Measurements from ENCODE around the gene FTCDNL1.

Gene FTCDNL1

DNA sequence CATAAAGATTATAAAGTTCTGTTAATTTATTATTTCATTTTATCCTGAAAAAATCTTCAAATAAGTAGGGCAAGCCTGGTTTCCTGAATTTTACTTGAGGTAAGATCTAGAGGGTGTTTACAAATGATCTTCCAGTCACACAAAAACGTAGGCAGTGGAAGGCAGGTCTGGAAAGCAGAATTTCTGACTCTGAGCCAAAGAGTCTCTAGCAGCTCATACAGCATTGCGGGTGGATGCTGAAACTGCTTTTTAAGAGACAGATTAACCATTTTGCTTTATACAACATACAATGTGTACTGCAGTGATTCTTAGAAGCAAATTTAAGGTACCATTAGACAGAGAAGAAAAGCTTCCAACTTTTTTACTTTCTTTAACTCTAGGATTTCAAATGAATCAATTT is 117.0 kb downstream of the FTCDNL1 start:
- H3K4me3 ChIP-seq (ENCODE audit: low read depth, low read length): no peak overlapping the region
- TF ChIP-seq, protein P1, sequence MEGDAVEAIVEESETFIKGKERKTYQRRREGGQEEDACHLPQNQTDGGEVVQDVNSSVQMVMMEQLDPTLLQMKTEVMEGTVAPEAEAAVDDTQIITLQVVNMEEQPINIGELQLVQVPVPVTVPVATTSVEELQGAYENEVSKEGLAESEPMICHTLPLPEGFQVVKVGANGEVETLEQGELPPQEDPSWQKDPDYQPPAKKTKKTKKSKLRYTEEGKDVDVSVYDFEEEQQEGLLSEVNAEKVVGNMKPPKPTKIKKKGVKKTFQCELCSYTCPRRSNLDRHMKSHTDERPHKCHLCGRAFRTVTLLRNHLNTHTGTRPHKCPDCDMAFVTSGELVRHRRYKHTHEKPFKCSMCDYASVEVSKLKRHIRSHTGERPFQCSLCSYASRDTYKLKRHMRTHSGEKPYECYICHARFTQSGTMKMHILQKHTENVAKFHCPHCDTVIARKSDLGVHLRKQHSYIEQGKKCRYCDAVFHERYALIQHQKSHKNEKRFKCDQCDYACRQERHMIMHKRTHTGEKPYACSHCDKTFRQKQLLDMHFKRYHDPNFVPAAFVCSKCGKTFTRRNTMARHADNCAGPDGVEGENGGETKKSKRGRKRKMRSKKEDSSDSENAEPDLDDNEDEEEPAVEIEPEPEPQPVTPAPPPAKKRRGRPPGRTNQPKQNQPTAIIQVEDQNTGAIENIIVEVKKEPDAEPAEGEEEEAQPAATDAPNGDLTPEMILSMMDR (IDR thresholded peaks at IDR 0.05; ENCODE audit: low read depth, low read length): no peak

DNA sequence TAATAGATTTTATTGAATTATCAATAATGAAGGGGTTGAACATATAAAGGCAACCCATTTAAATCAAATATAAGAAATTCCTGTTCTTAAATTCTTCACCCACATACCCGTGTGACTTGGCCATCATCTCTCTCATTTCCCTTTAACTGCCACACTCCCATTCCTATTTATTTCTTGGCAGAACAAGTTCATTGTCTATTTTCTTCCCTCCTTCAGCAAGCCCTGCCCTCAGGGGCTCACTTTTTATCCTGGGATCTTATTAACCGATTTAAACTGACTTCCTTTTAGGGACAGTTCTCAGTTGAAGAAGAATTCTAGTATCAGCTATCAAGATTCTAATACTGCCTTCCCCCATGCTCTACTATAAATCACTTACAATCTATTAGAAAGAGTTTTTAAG is 123.2 kb downstream of the FTCDNL1 start:
- H3K4me3 ChIP-seq (ENCODE audit: low read depth, low read length): no peak overlapping the region
- TF ChIP-seq, protein P1 (IDR thresholded peaks at IDR 0.05; ENCODE audit: low read depth, low read length): no peak

DNA sequence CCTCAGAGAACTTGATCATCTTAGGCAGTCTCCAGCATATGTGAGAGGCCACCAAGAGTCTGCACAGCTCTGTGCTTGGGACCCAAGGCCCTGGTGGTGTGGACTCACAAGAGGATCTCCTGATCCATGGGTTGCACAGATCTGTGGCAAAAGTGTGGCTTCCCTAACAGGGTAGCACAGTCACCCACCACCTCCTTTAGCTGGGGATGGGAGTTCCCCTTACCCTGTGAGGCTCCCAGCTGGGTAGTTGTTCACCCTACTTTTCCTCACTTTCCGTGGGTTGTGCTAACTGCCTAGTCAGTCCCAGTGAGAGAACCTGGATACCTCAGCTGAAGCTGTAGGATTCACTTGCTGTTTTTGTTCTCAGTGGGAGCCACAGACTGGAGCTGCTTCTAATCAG is 123.7 kb downstream of the FTCDNL1 start:
- no peak overlapping the region for H3K4me3 ChIP-seq (ENCODE audit: low read depth, low read length)
- TF ChIP-seq, protein P1 (IDR thresholded peaks at IDR 0.05; ENCODE audit: low read depth, low read length): no peak

DNA sequence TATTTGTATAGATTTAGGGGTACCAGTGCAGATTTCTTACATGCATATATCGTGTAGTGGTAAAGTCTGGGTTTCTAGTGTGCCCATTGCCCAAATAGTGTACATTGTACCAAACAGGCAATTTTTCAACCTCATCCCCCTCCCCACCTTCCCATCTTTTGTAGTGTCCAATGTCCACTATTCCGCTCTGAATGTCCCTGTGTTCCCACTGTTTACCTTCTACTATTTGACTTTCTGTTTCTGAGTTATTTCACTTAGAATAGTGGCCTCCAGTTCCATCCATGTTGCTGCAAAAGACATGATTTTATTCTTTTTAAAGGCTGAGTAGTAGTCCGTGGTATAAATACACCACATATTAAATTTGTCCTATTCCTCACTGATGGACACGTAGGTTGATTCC is 132.9 kb downstream of the FTCDNL1 start:
- no peak overlapping the region for H3K4me3 ChIP-seq (ENCODE audit: low read depth, low read length)
- TF ChIP-seq, protein P1 (IDR thresholded peaks at IDR 0.05; ENCODE audit: low read depth, low read length): no peak

DNA sequence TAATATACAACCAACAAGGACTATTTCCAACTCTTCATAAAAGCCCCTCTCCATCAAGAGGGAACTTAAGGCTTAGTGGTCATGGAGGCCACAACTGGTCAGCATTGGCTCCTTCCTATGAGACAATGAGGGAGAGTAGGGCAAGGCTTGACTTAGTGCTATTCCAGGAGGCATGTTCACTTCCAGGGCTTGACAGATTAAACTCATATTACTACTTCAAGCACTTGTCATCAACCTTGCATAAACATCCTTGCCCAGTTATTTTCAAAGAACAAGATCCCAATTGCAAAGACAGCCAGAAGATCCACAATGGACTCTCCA is 133.4 kb downstream of the FTCDNL1 start:
- no peak overlapping the region for H3K4me3 ChIP-seq (ENCODE audit: low read depth, low read length)
- TF ChIP-seq, protein P1 (IDR thresholded peaks at IDR 0.05; ENCODE audit: low read depth, low read length): no peak

- TF ChIP-seq, protein P1 (IDR thresholded peaks at IDR 0.05; ENCODE audit: low read depth, low read length): no peak
- no peak overlapping the region for H3K4me3 ChIP-seq (ENCODE audit: low read depth, low read length)
Observed at GRCh38 chr2:199716807-199717586, 134.0 kb downstream of the FTCDNL1 start.

DNA sequence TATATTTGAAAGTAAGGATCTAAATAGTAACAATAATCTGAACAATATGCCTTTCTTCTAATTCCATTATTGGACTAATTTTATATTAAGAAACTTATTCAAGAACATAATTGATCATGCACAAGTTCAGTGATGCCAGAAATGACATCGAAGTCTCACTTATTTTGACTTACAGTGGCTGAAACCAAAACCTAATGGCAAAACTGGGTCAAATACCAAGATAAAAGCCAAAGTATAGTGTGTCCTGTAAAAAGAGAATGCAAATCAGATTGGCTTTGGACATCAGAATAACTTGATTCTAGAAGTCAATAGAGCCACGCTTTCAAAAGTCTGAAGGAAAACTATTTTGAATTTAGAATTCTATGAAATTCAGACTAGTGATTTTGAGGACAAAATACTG is 137.2 kb downstream of the FTCDNL1 start:
- H3K4me3 ChIP-seq (ENCODE audit: low read depth, low read length): no peak overlapping the region
- TF ChIP-seq, protein P1 (IDR thresholded peaks at IDR 0.05; ENCODE audit: low read depth, low read length): no peak
